GM11168 (cell line): ENCODE data around the gene FBXW2.
"Not testable (repeated sequence)": the region's sequence is repeated elsewhere in the genome, so short reads cannot be mapped to it uniquely, and the experiment has no call there.

ENCODE experiments used
- in situ Hi-C: fragments of 300-500 bp; cut with MboI; formaldehyde crosslinking; loops from one replicate; pipeline ENCODE4 v1.12.0; 2022; ENCODE audit warnings: low sequenced_read_pairs; ENCODE audit not compliant: unreplicated experiment

FBXW2 gene

GRCh38 chr9:120792898-120793765 lies at the start of gene FBXW2:
Gene FBXW2, minus strand, starts transcription at chr9:120793416. Its CDS starts 5,158 bp downstream, at chr9:120788258.
- in situ Hi-C loops: no loop called here

- in situ Hi-C loops: no loop called here
Observed at GRCh38 chr9:120841930-120842684, 48.9 kb upstream of the FBXW2 start.

- in situ Hi-C loops: no loop called here
Observed at GRCh38 chr9:120839146-120839545, 45.9 kb upstream of the FBXW2 start.

- in situ Hi-C loops: no loop called here
Observed at GRCh38 chr9:120837921-120838320, 44.7 kb upstream of the FBXW2 start.

GRCh38 chr9:120833325-120833724 lies 40.1 kb upstream of the FBXW2 start:
- in situ Hi-C loops: no loop called here

GRCh38 chr9:120832807-120833206 lies 39.6 kb upstream of the FBXW2 start:
- in situ Hi-C loops: no loop called here

GRCh38 chr9:120830865-120831264 lies 37.6 kb upstream of the FBXW2 start:
- in situ Hi-C loops: no loop called here

- in situ Hi-C loops: no loop called here
Observed at GRCh38 chr9:120830151-120830550, 36.9 kb upstream of the FBXW2 start.

GRCh38 chr9:120829650-120830049 lies 36.4 kb upstream of the FBXW2 start:
- in situ Hi-C loops: no loop called here

- in situ Hi-C loops: no loop called here
Observed at GRCh38 chr9:120820095-120820494, 26.9 kb upstream of the FBXW2 start.

- in situ Hi-C loops: no loop called here
Observed at GRCh38 chr9:120818595-120818994, 25.4 kb upstream of the FBXW2 start.

GRCh38 chr9:120815075-120815474 lies 21.9 kb upstream of the FBXW2 start:
- in situ Hi-C loops: no loop called here

GRCh38 chr9:120808931-120809330 lies 15.7 kb upstream of the FBXW2 start:
- in situ Hi-C loops: no loop called here

- in situ Hi-C loops: no loop called here
Observed at GRCh38 chr9:120807607-120808379, 14.6 kb upstream of the FBXW2 start.

- in situ Hi-C loops: not testable (repeated sequence)
Observed at GRCh38 chr9:120804784-120805363, 11.7 kb upstream of the FBXW2 start.

- in situ Hi-C loops: no loop called here
Observed at GRCh38 chr9:120801441-120801840, 8.2 kb upstream of the FBXW2 start.

- in situ Hi-C loops: no loop called here
Observed at GRCh38 chr9:120791161-120791560, 2.1 kb downstream of the FBXW2 start.

GRCh38 chr9:120787933-120788332 lies 5.3 kb downstream of the FBXW2 start:
- in situ Hi-C loops: no loop called here

GRCh38 chr9:120783602-120784047 lies 9.6 kb downstream of the FBXW2 start:
- in situ Hi-C loops: no loop called here

GRCh38 chr9:120781236-120781635 lies 12.0 kb downstream of the FBXW2 start:
- in situ Hi-C loops: no loop called here
